ENCODE data around the gene SMTNL2. TPM values are rescaled to one million over a fixed set of nuclear protein-coding genes. Genes with fewer than 3 reads are reported as not detected.
A peak's percentile ranks its signal among the peaks of the same experiment; 100 is the strongest.

The SMTNL2 gene
- total and polyA plus RNA-seq, 12 donors, result 2.7 to 84.1 (median 19.1) TPM

DNA sequence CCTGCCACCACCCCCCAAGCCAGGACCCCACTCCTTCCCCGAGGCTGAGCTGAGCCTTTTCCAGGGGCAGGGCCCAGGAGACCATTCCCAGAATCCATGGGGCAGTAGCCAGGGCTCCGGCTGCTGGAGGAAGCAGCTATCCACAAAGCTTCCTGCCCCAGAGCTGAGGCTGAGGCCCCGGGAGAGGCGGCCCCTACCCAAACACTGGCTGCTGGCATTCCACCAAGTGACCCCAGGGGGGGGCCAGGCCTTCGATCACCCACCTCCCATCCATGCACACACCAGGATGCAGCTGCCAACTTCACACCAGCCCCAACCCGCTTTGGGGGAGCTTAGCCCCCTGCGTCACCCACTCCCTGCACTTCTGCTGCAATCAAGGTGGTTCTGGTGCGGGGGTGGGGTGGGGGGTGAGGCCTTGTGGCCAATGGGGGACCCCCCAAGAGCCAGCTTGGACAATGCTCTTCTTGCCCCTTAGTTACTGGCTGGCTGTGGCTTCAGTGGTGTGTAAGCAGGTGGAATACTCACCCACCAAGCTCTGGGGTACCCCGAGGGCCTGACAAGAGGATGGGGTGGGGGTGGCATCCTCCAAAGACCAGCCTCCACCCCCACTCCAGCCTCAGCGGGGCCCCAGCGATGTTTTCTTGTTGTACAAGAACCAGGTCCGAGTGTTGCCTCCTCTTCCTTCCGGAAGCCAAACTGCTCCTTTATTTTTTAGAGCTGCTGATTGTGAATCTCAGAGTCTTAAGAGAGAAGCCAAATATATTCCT is 45.9 kb upstream of the SMTNL2 start:
- Histone ChIP-seq H3K9me3 (no peaks in the 10 kb centered on the region), H3K36me3 (peaks cover 0 to 58% (median 21%) of the 10 kb centered on the region in 9 donors), H3K27ac (peak overlapping the region in 8 of 10 donors; percentile 60 to 88 (median 78)), H3K4me3 (no peak overlapping the region), H3K27me3 (no peaks in the 10 kb centered on the region), H3K4me1 (peaks cover 25 to 87% (median 67%) of the 10 kb centered on the region in 9 donors)
- intact Hi-C loops (cut with DNase I), result loop anchor here in 4 of 10 donors (5.0 to 10.0 kb wide), 3 partner anchors 41 to 116 kb away; partner anchors contain the start of gene SPNS2 (in 1 of the 4)
- TF ChIP-seq, protein P1, sequence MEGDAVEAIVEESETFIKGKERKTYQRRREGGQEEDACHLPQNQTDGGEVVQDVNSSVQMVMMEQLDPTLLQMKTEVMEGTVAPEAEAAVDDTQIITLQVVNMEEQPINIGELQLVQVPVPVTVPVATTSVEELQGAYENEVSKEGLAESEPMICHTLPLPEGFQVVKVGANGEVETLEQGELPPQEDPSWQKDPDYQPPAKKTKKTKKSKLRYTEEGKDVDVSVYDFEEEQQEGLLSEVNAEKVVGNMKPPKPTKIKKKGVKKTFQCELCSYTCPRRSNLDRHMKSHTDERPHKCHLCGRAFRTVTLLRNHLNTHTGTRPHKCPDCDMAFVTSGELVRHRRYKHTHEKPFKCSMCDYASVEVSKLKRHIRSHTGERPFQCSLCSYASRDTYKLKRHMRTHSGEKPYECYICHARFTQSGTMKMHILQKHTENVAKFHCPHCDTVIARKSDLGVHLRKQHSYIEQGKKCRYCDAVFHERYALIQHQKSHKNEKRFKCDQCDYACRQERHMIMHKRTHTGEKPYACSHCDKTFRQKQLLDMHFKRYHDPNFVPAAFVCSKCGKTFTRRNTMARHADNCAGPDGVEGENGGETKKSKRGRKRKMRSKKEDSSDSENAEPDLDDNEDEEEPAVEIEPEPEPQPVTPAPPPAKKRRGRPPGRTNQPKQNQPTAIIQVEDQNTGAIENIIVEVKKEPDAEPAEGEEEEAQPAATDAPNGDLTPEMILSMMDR (IDR thresholded peaks at IDR 0.05), result no peak
- 67% methylated on average over 13 of the region's 13 CpGs for WGBS, 2 donors
- no peak for DNase-seq
- no peak for ATAC-seq

DNA sequence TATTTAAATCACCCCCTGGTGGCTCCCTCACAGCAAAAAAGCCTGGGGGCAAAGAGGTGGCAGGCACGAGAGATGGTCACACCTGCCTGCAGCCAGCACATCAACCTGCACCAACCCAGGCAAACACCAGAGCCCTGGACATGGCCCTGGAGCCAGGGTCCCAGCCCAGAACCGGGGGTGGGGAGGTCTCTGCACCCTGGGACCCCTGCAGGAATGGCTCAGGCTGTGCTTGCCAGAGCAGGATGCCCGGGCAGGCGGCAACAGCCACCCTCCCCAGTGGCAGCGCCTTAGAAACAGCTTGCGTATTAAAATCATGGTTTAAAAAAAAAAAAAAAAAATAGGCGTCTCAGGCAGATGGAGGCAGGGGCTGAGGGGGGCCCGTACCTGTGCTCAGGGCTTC is 45.3 kb upstream of the SMTNL2 start:
- intact Hi-C loops (cut with DNase I), result loop anchor here in 4 of 10 donors (5.0 to 10.0 kb wide), 3 partner anchors 42 to 117 kb away; partner anchors contain the start of gene SPNS2 (in 1 of the 4)

DNA sequence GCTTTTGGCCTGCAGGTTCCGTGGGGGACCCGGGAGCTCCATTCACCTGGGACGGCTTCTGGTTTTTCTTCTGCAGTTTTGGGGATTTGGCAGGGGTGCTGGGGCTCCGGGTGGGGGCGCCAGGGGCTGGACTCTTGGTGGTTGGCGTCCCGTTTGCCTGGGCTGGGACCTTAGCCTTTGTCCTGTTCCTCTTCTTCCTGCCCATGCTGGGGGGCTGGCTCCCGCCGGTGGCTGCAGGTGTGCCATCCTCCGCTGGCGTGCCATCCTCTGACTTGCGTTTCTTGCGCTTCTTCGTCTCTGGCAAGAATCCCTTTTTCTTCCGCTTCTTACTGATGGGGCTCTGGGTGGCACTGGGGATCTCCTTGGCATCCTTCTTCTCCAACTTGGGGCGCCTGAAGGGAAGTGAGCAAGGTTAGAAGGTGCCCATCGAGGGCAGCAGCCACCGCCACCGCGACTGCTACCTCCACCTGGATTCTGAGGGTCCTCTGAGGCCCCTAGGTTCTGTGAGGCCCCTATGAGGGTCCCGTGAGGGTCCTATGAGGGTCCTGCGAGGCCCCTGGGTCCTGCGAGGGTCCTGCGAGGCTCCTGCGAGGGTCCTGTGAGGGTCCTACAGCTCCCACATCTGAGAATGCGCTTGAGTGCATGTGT is 44.6 kb upstream of the SMTNL2 start:
- Histone ChIP-seq H3K4me3 (no peak overlapping the region), H3K4me1 (peaks cover 25 to 74% (median 56%) of the 10 kb centered on the region in 9 donors), H3K27me3 (no peaks in the 10 kb centered on the region), H3K27ac (peak overlapping the region in 5 of 10 donors; percentile 65 to 83 (median 76)), H3K36me3 (peaks cover 0 to 71% (median 25%) of the 10 kb centered on the region in 9 donors), H3K9me3 (no peaks in the 10 kb centered on the region)
- no peak for ATAC-seq
- no peak for DNase-seq
- TF ChIP-seq, protein P1 (IDR thresholded peaks at IDR 0.05), result no peak
- intact Hi-C loops (cut with DNase I), result loop anchor here in 8 of 10 donors (2.0 to 10.0 kb wide), 5 partner anchors 32 to 119 kb away; partner anchors contain the start of gene SPNS2 (in 1 of the 8)
- 94 to 95% methylated on average over 26 of the region's 26 CpGs for WGBS, 2 donors

More for the DNA sequence above, 45.3 kb upstream of the SMTNL2 start:
- peaks cover 25 to 81% (median 63%) of the 10 kb centered on the region in 9 donors for H3K4me1 ChIP-seq
- peaks cover 0 to 64% (median 22%) of the 10 kb centered on the region in 9 donors for H3K36me3 ChIP-seq
- H3K9me3 ChIP-seq, result no peaks in the 10 kb centered on the region
- no peaks in the 10 kb centered on the region for H3K27me3 ChIP-seq
- H3K4me3 ChIP-seq, result no peak overlapping the region
- ATAC-seq (no peak), DNase-seq (no peak)
- WGBS, 2 donors, result 91 to 92% methylated on average over 8 of the region's 8 CpGs
- H3K27ac ChIP-seq, result peak overlapping the region in 4 of 10 donors; percentile 35 to 88 (median 80)
- TF ChIP-seq, protein P1 (IDR thresholded peaks at IDR 0.05), result no peak

DNA sequence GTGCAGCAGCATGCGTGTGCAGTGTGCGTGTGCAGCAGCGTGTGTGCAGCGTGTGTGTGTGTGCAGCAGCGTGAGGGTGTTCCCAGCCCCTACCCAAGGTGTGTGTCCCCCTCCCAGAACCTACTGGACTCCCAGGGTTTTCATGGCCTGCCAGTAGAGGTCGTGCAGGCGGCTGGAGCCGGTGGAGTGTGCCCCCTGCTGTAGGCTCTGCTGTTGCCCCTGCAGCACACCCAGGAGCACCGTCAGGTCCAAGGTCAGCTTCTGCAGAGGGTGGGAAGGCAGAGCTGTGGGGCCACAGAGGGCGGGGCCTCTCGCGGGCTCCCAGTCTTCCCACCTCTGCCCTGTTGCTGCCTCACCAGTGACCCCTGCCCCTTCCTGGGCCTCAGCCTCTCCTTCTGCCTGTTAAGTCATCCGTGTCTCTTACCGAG is 44.1 kb upstream of the SMTNL2 start:
- DNase-seq, result peak in 1 of 2 donors; percentile 21
- Histone ChIP-seq H3K9me3 (no peaks in the 10 kb centered on the region), H3K36me3 (peaks cover 0 to 75% (median 25%) of the 10 kb centered on the region in 9 donors), H3K4me1 (peaks cover 25 to 69% (median 51%) of the 10 kb centered on the region in 9 donors), H3K27me3 (no peaks in the 10 kb centered on the region), H3K27ac (peak overlapping the region in 8 of 10 donors; percentile 35 to 83 (median 73)), H3K4me3 (no peak overlapping the region)
- 66 to 78% methylated on average over 14 of the region's 14 CpGs for WGBS, 2 donors
- TF ChIP-seq, protein P1 (IDR thresholded peaks at IDR 0.05), result peak in 5 of 9 donors; percentile 15 to 41 (median 27)
- intact Hi-C loops (cut with DNase I), result loop anchor here in 4 of 10 donors (2.0 to 10.0 kb wide), 4 partner anchors 33 to 119 kb away; no protein-coding TSS in a partner anchor
- ATAC-seq, result no peak

Data from heart right ventricle (tissue), 16 donors.